GM12865 (cell line): ENCODE results near the gene SNED1.

Experiments
- DNase-seq: peaks from one replicate; pipeline ENCODE4 v3.0.0; 2010; ENCODE audit warnings: low read depth
- H3K4me3 ChIP-seq: 2 replicates; pipeline ENCODE4 v1.5.1; 2011; ENCODE audit warnings: mild to moderate bottlenecking, low read depth, low read length, control low read depth
- CTCF ChIP-seq: IDR thresholded peaks from 2 replicates; pipeline ENCODE4 v1.5.1; 2011; ENCODE audit warnings: low read length, control low read depth, low read depth, inconsistent platforms; ENCODE audit not compliant: insufficient read depth; ENCODE audit errors: missing control alignments

The SNED1 gene

GRCh38 chr2:241051578-241052487 lies 53.4 kb downstream of the SNED1 start:
- H3K4me3 ChIP-seq, result no peak overlapping the region
- DNase-seq, result no peak

DNA sequence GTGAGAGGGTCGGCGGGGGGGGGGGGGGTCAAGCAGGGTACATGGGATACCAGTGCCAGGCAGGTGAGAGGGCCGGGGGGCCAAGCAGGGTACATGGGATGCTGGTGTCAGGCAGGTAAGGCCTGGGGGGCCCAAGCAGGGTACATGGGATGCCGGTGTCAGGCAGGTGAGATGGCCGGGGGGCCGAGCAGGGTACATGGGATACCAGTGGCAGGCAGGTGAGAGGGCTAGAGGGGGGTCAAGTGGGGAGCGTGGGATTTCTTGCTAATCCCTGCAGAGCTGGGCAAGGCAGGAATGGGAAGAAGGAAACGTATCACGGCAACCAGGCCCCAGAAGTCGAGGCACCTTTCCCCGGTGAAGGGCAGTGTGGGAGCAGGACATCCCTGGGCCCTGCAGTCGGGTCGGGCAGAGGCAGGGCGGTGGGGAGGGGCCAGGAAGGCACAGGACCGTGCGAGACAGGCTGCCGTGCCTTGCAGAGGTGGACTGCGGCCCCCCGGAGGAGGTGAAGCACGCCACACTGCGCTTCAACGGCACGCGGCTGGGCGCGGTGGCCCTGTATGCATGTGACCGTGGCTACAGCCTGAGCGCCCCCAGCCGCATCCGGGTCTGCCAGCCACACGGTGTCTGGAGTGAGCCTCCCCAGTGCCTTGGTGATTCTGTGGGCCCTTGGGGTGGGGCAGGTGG lies 54.4 kb downstream of the SNED1 start:
- no peak overlapping the region for H3K4me3 ChIP-seq
- no peak for DNase-seq
- TF ChIP-seq CTCF, result no peak

More at GRCh38 chr2:241051578-241052487, 53.4 kb downstream of the SNED1 start:
- TF ChIP-seq CTCF, result no peak

DNA sequence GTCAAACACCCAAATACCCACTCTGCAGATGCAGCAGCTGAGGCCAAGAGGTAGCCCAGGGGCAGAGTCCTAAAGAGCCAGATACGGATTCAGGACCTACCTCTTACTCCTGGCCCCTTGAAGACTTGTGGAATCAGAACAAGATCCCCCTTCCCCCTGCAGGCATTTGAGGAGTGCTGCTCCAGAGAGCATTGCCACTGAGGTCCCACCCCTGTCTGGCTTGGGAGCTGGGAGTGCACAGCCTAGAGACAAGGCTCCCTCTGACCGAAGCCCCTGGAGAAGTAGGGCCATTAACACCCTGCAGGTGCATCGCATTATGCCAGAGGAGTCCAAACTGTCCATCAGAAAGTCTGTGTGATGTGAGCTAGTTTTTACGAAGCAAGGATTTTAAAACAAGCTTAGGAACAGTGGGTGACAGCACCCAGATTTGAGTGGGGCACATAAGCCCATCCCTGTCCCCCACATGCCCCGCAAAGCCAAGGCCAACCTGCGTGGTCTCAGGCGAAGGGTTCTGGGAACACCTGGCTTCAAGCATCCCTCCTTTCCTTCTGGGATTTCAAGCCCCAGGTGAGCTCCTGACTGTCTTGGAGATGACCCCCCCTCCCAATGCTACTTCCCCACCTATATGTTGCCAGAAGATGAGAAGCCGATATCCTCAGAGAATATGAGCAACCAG lies 55.3 kb downstream of the SNED1 start:
- DNase-seq, result no peak
- TF ChIP-seq CTCF, result no peak
- H3K4me3 ChIP-seq, result no peak overlapping the region

- no peak for TF ChIP-seq CTCF
- DNase-seq, result no peak
- no peak overlapping the region for H3K4me3 ChIP-seq
These were observed 62.9 kb downstream of the SNED1 start for GRCh38 chr2:241061275-241061674.

- DNase-seq, result no peak
- no peak overlapping the region for H3K4me3 ChIP-seq
- no peak for TF ChIP-seq CTCF
These were observed 64.1 kb downstream of the SNED1 start for GRCh38 chr2:241062389-241063092.

- DNase-seq, result no peak
- no peak overlapping the region for H3K4me3 ChIP-seq
- no peak for TF ChIP-seq CTCF
These were observed 64.7 kb downstream of the SNED1 start for GRCh38 chr2:241063093-241063551.
